Melanocyte of skin (primary cell): Measurements from ENCODE around the gene PC. TPM values are rescaled to one million over a fixed set of nuclear protein-coding genes. Genes with fewer than 3 reads are reported as not detected.

ENCODE experiments used
- small RNA-seq, 2 donors: library from RNA; depleted of rRNA; stranded (forward); fragments of <200 nt; gene quantifications; one replicate each; pipeline ENCODE3, GENCODE V24; 2012
- total RNA-seq, 2 donors: library from RNA; depleted of rRNA; stranded (reverse); fragments of >200 nt; gene quantifications; 2 replicates each; pipeline ENCODE4 v1.2.3, GENCODE V29; 2012

PC gene
- 10 to 100 TPM; 29.6 to 46.1 TPM for total RNA-seq

GRCh38 chr11:66958232-66958955 lies at the start of gene PC:
Gene PC, minus strand, starts transcription at chr11:66958383. Its CDS starts 86,224 bp downstream, at chr11:66872159.

DNA sequence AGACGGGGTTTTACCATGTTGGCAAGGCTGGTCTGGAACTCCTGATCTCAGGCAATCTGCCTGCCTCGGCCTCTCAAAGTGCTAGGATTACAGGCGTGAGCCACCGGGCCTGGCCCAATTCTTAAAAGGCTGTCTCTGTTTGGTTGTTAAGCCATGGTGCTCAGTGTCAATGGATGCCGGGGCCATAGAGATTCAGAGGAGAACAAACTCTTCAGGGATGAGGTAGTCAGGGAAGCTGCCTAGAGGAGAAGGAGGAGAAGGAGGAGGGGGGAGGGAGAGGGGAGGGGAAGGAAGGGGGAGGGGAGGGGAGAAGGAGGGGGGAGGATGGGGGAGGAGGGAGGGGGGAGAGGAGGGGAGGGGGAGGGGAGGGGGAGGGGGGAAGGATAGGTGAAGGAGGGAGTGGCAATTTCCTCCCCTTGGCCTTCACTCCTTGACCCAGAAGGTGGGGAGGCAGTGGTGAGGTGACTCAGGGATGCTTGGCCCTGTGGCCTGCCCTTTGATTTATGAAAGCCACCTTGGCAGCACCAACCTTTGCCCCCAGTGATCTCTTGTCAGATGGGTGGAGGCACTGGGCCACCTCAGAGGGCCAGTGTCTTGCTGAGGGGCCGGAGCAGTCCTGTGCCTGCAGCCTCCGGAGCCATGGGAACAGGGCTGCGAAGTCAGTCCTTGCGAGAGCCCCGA lies 16.7 kb upstream of the PC start, which contains the start of gene C11orf86:
TSS of gene C11orf86 (plus strand) at position 581 of the 681 bp plus-strand sequence. CDS start at position 640, 59 bp downstream.

GRCh38 chr11:66856496-66857233 lies 101.5 kb downstream of the PC start, which contains the start of gene LRFN4:
Gene LRFN4, plus strand, starts transcription at chr11:66857064. Its CDS starts 681 bp downstream, at chr11:66857745.

DNA sequence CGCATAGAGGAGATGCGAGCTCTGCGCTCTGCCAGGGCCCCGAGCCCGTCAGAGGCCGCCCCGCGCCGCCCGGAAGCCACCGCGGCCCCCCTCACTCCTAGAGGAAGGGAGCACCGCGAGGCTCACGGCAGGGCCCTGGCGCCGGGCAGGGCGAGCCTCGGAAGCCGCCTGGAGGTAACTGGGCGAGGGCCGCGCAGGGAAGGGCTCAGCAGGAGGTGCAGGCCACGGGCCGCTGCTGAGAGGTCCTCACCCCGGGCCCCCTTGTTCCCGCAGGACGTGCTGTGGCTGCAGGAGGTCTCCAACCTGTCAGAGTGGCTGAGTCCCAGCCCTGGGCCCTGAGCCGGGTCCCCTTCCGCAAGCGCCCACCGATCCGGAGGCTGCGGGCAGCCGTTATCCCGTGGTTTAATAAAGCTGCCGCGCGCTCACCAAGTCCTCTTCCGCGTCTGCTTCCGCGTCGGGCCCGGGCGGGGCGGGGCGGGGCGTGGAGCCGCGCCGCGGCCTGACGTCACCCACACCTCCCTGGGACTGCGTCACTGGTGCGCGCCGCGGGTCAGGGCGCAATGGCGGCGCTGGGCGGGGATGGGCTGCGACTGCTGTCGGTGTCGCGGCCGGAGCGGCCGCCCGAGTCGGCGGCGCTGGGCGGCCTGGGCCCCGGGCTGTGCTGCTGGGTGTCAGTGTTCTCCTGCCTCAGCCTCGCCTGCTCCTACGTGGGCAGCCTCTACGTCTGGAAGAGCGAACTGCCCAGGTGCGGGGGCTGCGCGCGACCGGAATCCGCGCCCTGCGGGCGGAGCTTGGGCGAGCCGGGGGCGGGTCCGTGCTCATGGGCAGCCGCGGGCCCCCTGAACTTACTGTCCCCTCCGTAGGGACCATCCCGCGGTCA lies 115.0 kb downstream of the PC start, which contains the start of gene RCE1:
TSS of gene RCE1 (plus strand) at position 546 of the 880 bp plus-strand sequence. CDS start at position 561, 15 bp downstream.

Small RNA genes within 50 kb of the gene (small RNA-seq; reads per million reads assigned to genes)
- gene MIR3163 (1.1 reads per million in 2 donors), gene RNU7-23P (0 to 0.04 reads per million in 2 donors)

Other genes with a start within 250 kb of the PC start
- gene SPTBN2, start 229.2 kb downstream of the PC start, total RNA-seq = 1 to 10 TPM; 6.5 to 9.0 TPM
- gene RCE1, start 114.9 kb downstream of the PC start, total RNA-seq = 10 to 100 TPM; 12.7 to 18.3 TPM
- gene LRFN4, start 101.3 kb downstream of the PC start, total RNA-seq = 10 to 100 TPM; 17.2 to 19.3 TPM
- not detected for gene C11orf86, start 16.9 kb upstream of the PC start, total RNA-seq
- gene SYT12, start 64.8 kb upstream of the PC start, total RNA-seq = not detected
- gene RHOD, start 98.5 kb upstream of the PC start, total RNA-seq = 1 to 10 TPM; 2.3 to 4.1 TPM
- gene KDM2A, start 160.9 kb upstream of the PC start, total RNA-seq = 10 to 100 TPM; 36.1 to 36.6 TPM